Fibroblast of skin of scalp (primary cell): ENCODE data around the gene CHST14.
A peak's percentile ranks its signal among the peaks of the same experiment; 100 is the strongest.
"Not testable (repeated sequence)": the region's sequence is repeated elsewhere in the genome, so short reads cannot be mapped to it uniquely, and the experiment has no call there.

Experiments used
- DNase-seq: peaks from one replicate; pipeline ENCODE4 v3.0.0-alpha.2; 2013

The CHST14 gene

GRCh38 chr15:40441565-40442531, 28.9 kb upstream of the CHST14 start:
- no peak for DNase-seq

- DNase-seq = no peak
Observed at GRCh38 chr15:40443255-40443654, 27.5 kb upstream of the CHST14 start.

GRCh38 chr15:40443846-40444245, 26.9 kb upstream of the CHST14 start:
- DNase-seq = no peak

GRCh38 chr15:40444736-40445135, 26.0 kb upstream of the CHST14 start:
- DNase-seq = no peak

GRCh38 chr15:40445421-40445922, 25.3 kb upstream of the CHST14 start:
- peak; percentile 58 for DNase-seq

GRCh38 chr15:40446144-40446543, 24.6 kb upstream of the CHST14 start:
- no peak for DNase-seq

- DNase-seq = no peak
Observed at GRCh38 chr15:40448354-40448753, 22.4 kb upstream of the CHST14 start.

GRCh38 chr15:40449275-40449674, 21.5 kb upstream of the CHST14 start:
- peak; percentile 47 for DNase-seq

- no peak for DNase-seq
Observed at GRCh38 chr15:40450047-40450446, 20.7 kb upstream of the CHST14 start.

- DNase-seq = no peak
Observed at GRCh38 chr15:40451527-40452158, 19.1 kb upstream of the CHST14 start.

GRCh38 chr15:40452296-40453090, 18.3 kb upstream of the CHST14 start:
- no peak for DNase-seq

GRCh38 chr15:40453941-40454340, 16.8 kb upstream of the CHST14 start:
- not testable (repeated sequence) for DNase-seq

GRCh38 chr15:40454904-40455391, 15.8 kb upstream of the CHST14 start:
- peak; percentile 43 for DNase-seq

GRCh38 chr15:40456299-40456712, 14.5 kb upstream of the CHST14 start:
- DNase-seq = no peak

- DNase-seq = no peak
Observed at GRCh38 chr15:40456738-40457137, 14.0 kb upstream of the CHST14 start.

- no peak for DNase-seq
Observed at GRCh38 chr15:40458495-40459371, 12.1 kb upstream of the CHST14 start.

GRCh38 chr15:40459391-40460015, 11.3 kb upstream of the CHST14 start:
- DNase-seq = no peak

GRCh38 chr15:40460404-40460803, 10.4 kb upstream of the CHST14 start:
- DNase-seq = no peak

- DNase-seq = no peak
Observed at GRCh38 chr15:40461958-40462357, 8.8 kb upstream of the CHST14 start.

GRCh38 chr15:40463279-40463678, 7.5 kb upstream of the CHST14 start:
- no peak for DNase-seq
